Fibroblast of lung (primary cell): ENCODE results near the gene TRIM24. TPM values are rescaled to one million over a fixed set of nuclear protein-coding genes. Genes with fewer than 3 reads are reported as not detected.
A peak's percentile ranks its signal among the peaks of the same experiment; 100 is the strongest.

ENCODE experiments used
- DNase-seq, 2 donors: peaks; one replicate each; pipeline versions ENCODE4 v3.0.0 to v3.0.0-alpha.2; 2010; ENCODE audit warnings: low read depth in 2 of 2
- H2AFZ ChIP-seq: 2 replicates; pipeline ENCODE4 v1.5.1; 2012; ENCODE audit warnings: low read length, control low read depth, inconsistent platforms
- H3K27ac ChIP-seq: 2 replicates; pipeline ENCODE4 v1.5.1; 2011; ENCODE audit warnings: low read length, control low read depth; ENCODE audit not compliant: insufficient read depth
- H3K27me3 ChIP-seq: 2 replicates; pipeline ENCODE4 v1.5.1; 2011; ENCODE audit warnings: mild to moderate bottlenecking, low read length; ENCODE audit not compliant: control insufficient read depth, insufficient read depth
- H3K36me3 ChIP-seq: 2 replicates; pipeline ENCODE4 v1.5.1; 2011; ENCODE audit warnings: low read length; ENCODE audit not compliant: control insufficient read depth, insufficient read depth
- H3K4me1 ChIP-seq: 2 replicates; pipeline ENCODE4 v1.5.1; 2011; ENCODE audit warnings: low read length; ENCODE audit not compliant: control insufficient read depth, insufficient read depth; ENCODE audit errors: extremely low read depth
- H3K4me2 ChIP-seq: 2 replicates; pipeline ENCODE4 v1.5.1; 2011; ENCODE audit warnings: low read length, control low read depth; ENCODE audit not compliant: insufficient read depth; ENCODE audit errors: extremely low read depth
- H3K4me3 ChIP-seq, 4 experiments: fragments of 200-600 bp in 1 of 4; sonication (generic) in 1 of 4; replicated peaks in 1 of 4; 2 replicates each; pipeline ENCODE4 v1.5.1; 2011 to 2016; ENCODE audit warnings: low read length in 4 of 4, low read depth in 3 of 4, mild to moderate bottlenecking in 3 of 4, control low read depth in 2 of 4, inconsistent platforms in 1 of 4, mixed read lengths in 1 of 4; ENCODE audit not compliant: insufficient read depth in 1 of 4; ENCODE audit errors: control extremely low read depth in 1 of 4
- H3K79me2 ChIP-seq: 2 replicates; pipeline ENCODE4 v1.5.1; 2012; ENCODE audit warnings: mild to moderate bottlenecking, low read length, inconsistent platforms; ENCODE audit not compliant: control insufficient read depth, insufficient read depth
- H3K9ac ChIP-seq: 2 replicates; pipeline ENCODE4 v1.5.1; 2011; ENCODE audit warnings: mild to moderate bottlenecking, low read length, control low read depth; ENCODE audit not compliant: insufficient read depth
- H3K9me3 ChIP-seq: 2 replicates; pipeline ENCODE4 v1.5.1; 2012; ENCODE audit warnings: low read depth, low read length; ENCODE audit not compliant: control insufficient read depth, insufficient read depth
- H4K20me1 ChIP-seq: 2 replicates; pipeline ENCODE4 v1.5.1; 2011; ENCODE audit warnings: low read length; ENCODE audit not compliant: control insufficient read depth, insufficient read depth; ENCODE audit errors: extremely low read depth
- CTCF ChIP-seq, 2 donors: IDR thresholded peaks in 1 of 2; conservative IDR thresholded peaks in 1 of 2; 1 replicate in 1 of 2; 2 replicates in 1 of 2; pipeline ENCODE4 v1.5.1; 2011 to 2012; ENCODE audit warnings: low read length in 2 of 2, control low read depth in 1 of 2, inconsistent platforms in 1 of 2, low read depth in 1 of 2, mild to moderate bottlenecking in 1 of 2
- EZH2 ChIP-seq: IDR thresholded peaks from 2 replicates; pipeline ENCODE4 v1.5.1; 2012; ENCODE audit warnings: low read length, control low read depth, mild to moderate bottlenecking; ENCODE audit errors: missing control alignments
- polyA plus RNA-seq, 2 donors: library from polyadenylated mRNA; depleted of rRNA in 1 of 2; stranded (reverse) in 1 of 2; unstranded in 1 of 2; fragments of >200 nt; gene quantifications; 2 replicates each; pipeline ENCODE4 v1.2.1, GENCODE V29; 2011 to 2012; ENCODE audit warnings: missing spikeins in 1 of 2
- total RNA-seq: library from RNA; depleted of rRNA; stranded (reverse); fragments of >200 nt; gene quantifications from 2 replicates; pipeline ENCODE4 v1.2.1, GENCODE V29; 2014

The TRIM24 gene
- total and polyA plus RNA-seq, 2 donors (not counting 1 experiment from before 2014, with no cell fraction given), result 5.9 to 7.9 TPM

- no peak for DNase-seq
- no peaks in the 10 kb centered on the region for H3K4me1 ChIP-seq
- no peak overlapping the region for H3K4me2 ChIP-seq
- H3K79me2 ChIP-seq, result peaks cover 32% of the 10 kb centered on the region
- H3K9ac ChIP-seq, result no peak overlapping the region
- no peaks in the 10 kb centered on the region for H3K36me3 ChIP-seq
- no peak for TF ChIP-seq EZH2
- TF ChIP-seq CTCF (conservative IDR thresholded peaks at IDR 0.05 in 1 of 2, IDR thresholded peaks at IDR 0.05 in 1 of 2; ENCODE audit: low read depth in 1 of 2, low read length in 2 of 2), result no peak
- no peaks in the 10 kb centered on the region for H3K9me3 ChIP-seq
- no peaks in the 10 kb centered on the region for H4K20me1 ChIP-seq
- H2AFZ ChIP-seq, result no peak overlapping the region
- no peak overlapping the region for H3K27ac ChIP-seq
- H3K4me3 ChIP-seq, result no peak overlapping the region
- no peaks in the 10 kb centered on the region for H3K27me3 ChIP-seq
Observed at GRCh38 chr7:138477081-138477578, 17.1 kb downstream of the TRIM24 start.

GRCh38 chr7:138477581-138477980 is 17.5 kb downstream of the TRIM24 start:
- Histone ChIP-seq H3K27ac (no peak overlapping the region), H3K9me3 (no peaks in the 10 kb centered on the region), H3K9ac (no peak overlapping the region), H3K79me2 (peaks cover 27% of the 10 kb centered on the region), H2AFZ (no peak overlapping the region), H3K36me3 (no peaks in the 10 kb centered on the region), H3K4me2 (no peak overlapping the region), H3K27me3 (no peaks in the 10 kb centered on the region), H3K4me1 (no peaks in the 10 kb centered on the region), H3K4me3 (no peak overlapping the region), H4K20me1 (no peaks in the 10 kb centered on the region)
- peak in 1 of 2 donors; percentile 34 for DNase-seq
- TF ChIP-seq CTCF (conservative IDR thresholded peaks at IDR 0.05 in 1 of 2, IDR thresholded peaks at IDR 0.05 in 1 of 2; ENCODE audit: low read depth in 1 of 2, low read length in 2 of 2) (no peak), EZH2 (no peak)

DNA sequence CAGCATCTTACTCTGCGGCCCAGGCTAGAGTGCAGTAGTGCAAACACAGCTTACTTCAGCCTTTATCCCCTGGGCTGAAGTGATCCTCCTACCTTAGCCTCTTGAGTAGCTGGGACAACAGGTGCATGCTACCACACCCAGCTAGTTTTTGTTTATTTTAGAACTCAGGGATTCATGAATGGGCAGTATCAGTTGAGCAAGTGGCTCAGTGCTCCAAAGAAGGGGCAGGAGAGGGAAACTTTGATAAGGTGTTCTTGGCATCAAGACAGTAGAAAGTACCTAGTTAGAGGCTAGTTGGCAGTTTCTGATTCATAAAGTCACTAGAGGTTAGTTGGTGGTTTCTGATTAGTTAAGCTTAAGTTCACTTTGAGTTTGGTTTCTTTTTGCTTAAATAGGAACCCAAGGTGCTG is 18.4 kb downstream of the TRIM24 start:
- no peak overlapping the region for H3K4me3 ChIP-seq
- no peaks in the 10 kb centered on the region for H3K36me3 ChIP-seq
- no peaks in the 10 kb centered on the region for H4K20me1 ChIP-seq
- H3K9me3 ChIP-seq, result no peaks in the 10 kb centered on the region
- DNase-seq, result peak in 1 of 2 donors; percentile 8
- no peak overlapping the region for H2AFZ ChIP-seq
- no peak overlapping the region for H3K27ac ChIP-seq
- H3K9ac ChIP-seq, result no peak overlapping the region
- no peak for TF ChIP-seq CTCF (conservative IDR thresholded peaks at IDR 0.05 in 1 of 2, IDR thresholded peaks at IDR 0.05 in 1 of 2; ENCODE audit: low read depth in 1 of 2, low read length in 2 of 2)
- TF ChIP-seq EZH2, result no peak
- no peak overlapping the region for H3K4me2 ChIP-seq
- H3K27me3 ChIP-seq, result no peaks in the 10 kb centered on the region
- H3K79me2 ChIP-seq, result peaks cover 26% of the 10 kb centered on the region
- H3K4me1 ChIP-seq, result no peaks in the 10 kb centered on the region
